Progenitor cell of endocrine pancreas (in vitro differentiated cells): ENCODE results near the gene CALU. TPM values are rescaled to one million over a fixed set of nuclear protein-coding genes. Genes with fewer than 3 reads are reported as not detected.

Experiments used
- DNase-seq: peaks from one replicate; pipeline ENCODE4 v3.0.0; 2021; ENCODE audit warnings: low spot score; ENCODE audit not compliant: unreplicated experiment
- H3K27ac Mint-ChIP-seq: 2 replicates; pipeline ENCODE4 v1.8.0; 2021; ENCODE audit warnings: mild to moderate bottlenecking, moderate library complexity, mixed read lengths
- H3K27me3 Mint-ChIP-seq: 2 replicates; pipeline ENCODE4 v1.8.0; 2021; ENCODE audit warnings: mixed read lengths
- H3K36me3 Mint-ChIP-seq: 2 replicates; pipeline ENCODE4 v1.8.0; 2022; ENCODE audit warnings: mixed read lengths; ENCODE audit not compliant: insufficient read depth
- H3K4me1 Mint-ChIP-seq: 2 replicates; pipeline ENCODE4 v1.8.0; 2021; ENCODE audit warnings: low read depth, mixed read lengths
- H3K4me3 Mint-ChIP-seq: 2 replicates; pipeline ENCODE4 v1.8.0; 2021; ENCODE audit warnings: low read depth, mild to moderate bottlenecking, moderate library complexity, mixed read lengths
- H3K9me3 Mint-ChIP-seq: 2 replicates; pipeline ENCODE4 v1.8.0; 2021; ENCODE audit warnings: low read depth, mixed read lengths
- total RNA-seq: library from RNA; stranded (reverse); gene quantifications from 2 replicates; pipeline ENCODE4 v1.2.1, GENCODE V29; 2021
- TF ChIP-seq, protein P1 (sequence below): fragments of 200-600 bp; sonication (generic); IDR thresholded peaks from one replicate; pipeline ENCODE4 v1.5.0; 2021; ENCODE audit warnings: antibody characterized with exemption, mild to moderate bottlenecking; ENCODE audit not compliant: unreplicated experiment

CALU gene
- total RNA-seq, 1 donor from 2014 or later: 107 TPM

DNA sequence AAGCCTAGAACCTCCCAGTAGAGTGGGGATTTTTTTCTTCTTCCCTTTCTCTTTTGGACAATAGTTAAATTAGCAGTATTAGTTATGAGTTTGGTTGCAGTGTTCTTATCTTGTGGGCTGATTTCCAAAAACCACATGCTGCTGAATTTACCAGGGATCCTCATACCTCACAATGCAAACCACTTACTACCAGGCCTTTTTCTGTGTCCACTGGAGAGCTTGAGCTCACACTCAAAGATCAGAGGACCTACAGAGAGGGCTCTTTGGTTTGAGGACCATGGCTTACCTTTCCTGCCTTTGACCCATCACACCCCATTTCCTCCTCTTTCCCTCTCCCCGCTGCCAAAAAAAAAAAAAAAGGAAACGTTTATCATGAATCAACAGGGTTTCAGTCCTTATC, 31.1 kb downstream of the CALU start:
- no peak for DNase-seq
- Mint-ChIP-seq H3K36me3 (peaks cover 42% of the 10 kb centered on the region), H3K9me3 (peaks cover 3% of the 10 kb centered on the region), H3K4me3 (no peak overlapping the region), H3K27me3 (no peaks in the 10 kb centered on the region), H3K27ac (no peak overlapping the region), H3K4me1 (peaks cover 6% of the 10 kb centered on the region)
- TF ChIP-seq, protein P1, sequence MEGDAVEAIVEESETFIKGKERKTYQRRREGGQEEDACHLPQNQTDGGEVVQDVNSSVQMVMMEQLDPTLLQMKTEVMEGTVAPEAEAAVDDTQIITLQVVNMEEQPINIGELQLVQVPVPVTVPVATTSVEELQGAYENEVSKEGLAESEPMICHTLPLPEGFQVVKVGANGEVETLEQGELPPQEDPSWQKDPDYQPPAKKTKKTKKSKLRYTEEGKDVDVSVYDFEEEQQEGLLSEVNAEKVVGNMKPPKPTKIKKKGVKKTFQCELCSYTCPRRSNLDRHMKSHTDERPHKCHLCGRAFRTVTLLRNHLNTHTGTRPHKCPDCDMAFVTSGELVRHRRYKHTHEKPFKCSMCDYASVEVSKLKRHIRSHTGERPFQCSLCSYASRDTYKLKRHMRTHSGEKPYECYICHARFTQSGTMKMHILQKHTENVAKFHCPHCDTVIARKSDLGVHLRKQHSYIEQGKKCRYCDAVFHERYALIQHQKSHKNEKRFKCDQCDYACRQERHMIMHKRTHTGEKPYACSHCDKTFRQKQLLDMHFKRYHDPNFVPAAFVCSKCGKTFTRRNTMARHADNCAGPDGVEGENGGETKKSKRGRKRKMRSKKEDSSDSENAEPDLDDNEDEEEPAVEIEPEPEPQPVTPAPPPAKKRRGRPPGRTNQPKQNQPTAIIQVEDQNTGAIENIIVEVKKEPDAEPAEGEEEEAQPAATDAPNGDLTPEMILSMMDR: no peak

DNA sequence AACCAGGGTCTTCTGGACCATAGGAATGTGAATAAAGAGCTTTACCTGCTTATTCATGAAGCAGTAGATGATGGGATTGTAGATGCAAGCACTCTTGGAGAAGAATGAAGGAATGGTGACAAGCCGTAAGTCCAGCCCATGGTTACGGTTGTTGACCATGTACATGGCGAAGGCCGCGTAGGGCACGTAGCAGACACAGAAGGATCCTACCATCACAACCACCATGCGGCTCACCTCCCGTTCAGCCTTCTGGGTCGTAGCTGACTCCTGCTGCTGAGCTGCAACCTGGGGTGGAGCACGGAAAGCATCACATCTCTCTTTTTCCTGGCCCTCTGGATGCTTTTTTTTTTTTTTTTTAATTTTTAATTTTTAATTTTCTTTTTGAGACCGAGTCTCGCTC, 34.4 kb downstream of the CALU start:
- Mint-ChIP-seq H3K27me3 (no peaks in the 10 kb centered on the region), H3K9me3 (peaks cover 10% of the 10 kb centered on the region), H3K36me3 (peaks cover 31% of the 10 kb centered on the region), H3K4me3 (no peak overlapping the region), H3K27ac (no peak overlapping the region), H3K4me1 (peaks cover 2% of the 10 kb centered on the region)
- DNase-seq: no peak
- TF ChIP-seq, protein P1: no peak

- DNase-seq: no peak
Observed at GRCh38 chr7:128774029-128774689, 35.0 kb downstream of the CALU start.

GRCh38 chr7:128774921-128775320, 35.8 kb downstream of the CALU start:
- H3K27me3 Mint-ChIP-seq: no peaks in the 10 kb centered on the region
- H3K4me1 Mint-ChIP-seq: peaks cover 2% of the 10 kb centered on the region
- TF ChIP-seq, protein P1: no peak
- H3K36me3 Mint-ChIP-seq: peaks cover 20% of the 10 kb centered on the region
- DNase-seq: no peak
- H3K9me3 Mint-ChIP-seq: peaks cover 10% of the 10 kb centered on the region
- no peak overlapping the region for H3K27ac Mint-ChIP-seq
- H3K4me3 Mint-ChIP-seq: no peak overlapping the region

More at GRCh38 chr7:128774029-128774689, 35.0 kb downstream of the CALU start:
- Mint-ChIP-seq H3K4me3 (no peak overlapping the region), H3K27ac (no peak overlapping the region), H3K4me1 (peaks cover 2% of the 10 kb centered on the region), H3K9me3 (peaks cover 10% of the 10 kb centered on the region), H3K27me3 (no peaks in the 10 kb centered on the region), H3K36me3 (peaks cover 27% of the 10 kb centered on the region)
- TF ChIP-seq, protein P1: no peak

DNA sequence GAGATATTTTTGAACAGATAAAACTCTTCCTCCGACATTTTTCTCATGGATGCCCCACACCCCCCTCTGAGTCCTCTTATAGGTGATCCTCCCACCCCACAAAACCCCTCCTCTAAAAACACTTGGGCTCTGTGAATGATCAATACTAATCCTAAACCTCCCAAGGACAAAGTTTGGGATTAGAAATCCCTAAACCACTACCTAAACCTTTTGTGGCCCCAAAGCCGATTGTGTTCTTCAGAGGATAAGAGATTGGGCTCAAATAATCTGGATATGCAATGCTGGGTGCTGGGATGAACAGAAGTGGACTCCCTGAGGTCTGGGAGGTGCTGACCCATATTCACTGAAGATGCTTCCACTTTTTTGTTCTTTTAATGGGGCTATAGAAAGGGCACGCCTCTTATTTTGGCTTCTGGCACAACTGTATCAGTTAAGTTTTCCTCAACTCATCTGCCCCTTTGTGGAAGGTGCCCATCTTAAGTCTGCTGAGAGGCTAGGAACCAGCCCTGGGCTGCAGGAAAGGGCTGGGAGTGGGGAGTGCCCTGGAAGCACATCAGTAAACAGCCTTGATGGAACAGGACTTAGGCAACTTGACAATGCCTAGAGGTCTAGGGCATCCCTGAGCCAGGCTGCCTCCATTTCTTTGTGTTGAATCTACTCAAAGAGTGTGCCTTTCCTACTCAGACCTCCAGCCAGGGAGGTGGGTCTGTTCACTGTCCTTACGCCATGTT, 36.8 kb downstream of the CALU start, which contains the start of gene OPN1SW:
OPN1SW (minus strand) TSS at position 51 of the 731 bp plus-strand sequence; CDS start at position 38, 13 bp downstream.
- TF ChIP-seq, protein P1: no peak
- H3K4me1 Mint-ChIP-seq: no peaks in the 10 kb centered on the region
- H3K4me3 Mint-ChIP-seq: no peak within 1 kb of the TSS
- H3K36me3 Mint-ChIP-seq: peaks cover 18% of the 10 kb centered on the region
- peaks cover 10% of the 10 kb centered on the region for H3K9me3 Mint-ChIP-seq
- DNase-seq: no peak
- H3K27me3 Mint-ChIP-seq: peaks cover 3% of the 10 kb centered on the region
- H3K27ac Mint-ChIP-seq: no peak within 1 kb of the TSS
